ENCODE results near the gene MASP1. TPM values are rescaled to one million over a fixed set of nuclear protein-coding genes. Genes with fewer than 3 reads are reported as not detected.

Gene MASP1
- total and polyA plus RNA-seq, 2 donors (not counting 1 experiment from before 2014, with no cell fraction given): 145 to 328 TPM

DNA sequence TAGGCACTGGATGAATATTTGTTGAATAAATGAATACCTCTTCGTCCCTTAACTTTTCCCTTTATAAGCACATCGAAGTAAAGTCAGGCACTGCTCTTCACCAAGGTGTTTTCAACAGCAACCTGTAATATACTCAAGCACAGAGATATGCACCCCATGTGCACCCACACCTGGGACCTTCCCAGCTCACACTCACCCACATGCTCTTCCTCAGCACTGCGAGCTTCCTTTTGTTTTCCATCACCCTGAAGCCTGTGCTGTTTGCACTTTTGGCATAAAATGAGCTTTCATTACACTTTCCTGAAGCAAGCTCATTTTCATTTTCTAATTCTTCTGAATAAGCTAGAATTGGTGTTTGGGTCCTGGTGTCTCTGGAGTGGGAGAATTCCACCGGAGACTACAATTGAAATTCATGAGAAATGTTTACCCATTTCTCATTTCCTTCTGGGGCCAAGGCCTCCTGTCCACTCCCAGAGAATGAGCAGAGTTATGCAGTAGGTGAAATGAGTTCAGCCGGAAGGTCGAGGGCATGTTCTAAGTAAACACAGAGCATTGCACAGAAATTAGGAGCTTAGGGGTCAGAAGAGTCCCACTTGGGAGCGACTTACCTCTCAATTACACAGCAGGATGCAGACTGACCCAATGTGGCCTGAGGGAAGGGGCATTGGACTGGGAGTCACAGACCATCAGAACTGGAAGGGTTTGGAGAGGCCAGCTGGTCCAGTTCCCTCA lies 15.0 kb downstream of the MASP1 start:
- Histone ChIP-seq H3K36me3 (ENCODE audit: control insufficient read depth, insufficient read depth, low read length) (peaks cover 4% of the 10 kb centered on the region), H3K4me2 (ENCODE audit: extremely low read depth, insufficient read depth, low read length) (no peak overlapping the region), H3K9me3 (ENCODE audit: control insufficient read depth, insufficient read depth, low read depth, low read length) (no peaks in the 10 kb centered on the region), H2AFZ (ENCODE audit: low read length) (no peak overlapping the region), H3K9ac (ENCODE audit: insufficient read depth, low read length) (no peak overlapping the region), H3K27ac (ENCODE audit: insufficient read depth, low read length) (no peak overlapping the region), H4K20me1 (ENCODE audit: control insufficient read depth, extremely low read depth, insufficient read depth, low read length) (no peaks in the 10 kb centered on the region), H3K27me3 (ENCODE audit: control insufficient read depth, insufficient read depth, low read length) (no peaks in the 10 kb centered on the region), H3K4me3 (replicated peaks in 1 of 4; ENCODE audit: control extremely low read depth in 1 of 4, insufficient read depth in 1 of 4, low read depth in 3 of 4, low read length in 4 of 4) (no peak overlapping the region), H3K4me1 (ENCODE audit: control insufficient read depth, extremely low read depth, insufficient read depth, low read length) (peaks cover 11% of the 10 kb centered on the region), H3K79me2 (ENCODE audit: control insufficient read depth, insufficient read depth, low read length) (no peaks in the 10 kb centered on the region)
- DNase-seq (ENCODE audit: low read depth in 2 of 2): no peak
- TF ChIP-seq EZH2 (IDR thresholded peaks at IDR 0.05; ENCODE audit: low read length, missing control alignments): no peak
- TF ChIP-seq, protein P1, sequence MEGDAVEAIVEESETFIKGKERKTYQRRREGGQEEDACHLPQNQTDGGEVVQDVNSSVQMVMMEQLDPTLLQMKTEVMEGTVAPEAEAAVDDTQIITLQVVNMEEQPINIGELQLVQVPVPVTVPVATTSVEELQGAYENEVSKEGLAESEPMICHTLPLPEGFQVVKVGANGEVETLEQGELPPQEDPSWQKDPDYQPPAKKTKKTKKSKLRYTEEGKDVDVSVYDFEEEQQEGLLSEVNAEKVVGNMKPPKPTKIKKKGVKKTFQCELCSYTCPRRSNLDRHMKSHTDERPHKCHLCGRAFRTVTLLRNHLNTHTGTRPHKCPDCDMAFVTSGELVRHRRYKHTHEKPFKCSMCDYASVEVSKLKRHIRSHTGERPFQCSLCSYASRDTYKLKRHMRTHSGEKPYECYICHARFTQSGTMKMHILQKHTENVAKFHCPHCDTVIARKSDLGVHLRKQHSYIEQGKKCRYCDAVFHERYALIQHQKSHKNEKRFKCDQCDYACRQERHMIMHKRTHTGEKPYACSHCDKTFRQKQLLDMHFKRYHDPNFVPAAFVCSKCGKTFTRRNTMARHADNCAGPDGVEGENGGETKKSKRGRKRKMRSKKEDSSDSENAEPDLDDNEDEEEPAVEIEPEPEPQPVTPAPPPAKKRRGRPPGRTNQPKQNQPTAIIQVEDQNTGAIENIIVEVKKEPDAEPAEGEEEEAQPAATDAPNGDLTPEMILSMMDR (conservative IDR thresholded peaks at IDR 0.05 in 1 of 2, IDR thresholded peaks at IDR 0.05 in 1 of 2; ENCODE audit: low read depth in 1 of 2, low read length in 2 of 2): no peak

DNA sequence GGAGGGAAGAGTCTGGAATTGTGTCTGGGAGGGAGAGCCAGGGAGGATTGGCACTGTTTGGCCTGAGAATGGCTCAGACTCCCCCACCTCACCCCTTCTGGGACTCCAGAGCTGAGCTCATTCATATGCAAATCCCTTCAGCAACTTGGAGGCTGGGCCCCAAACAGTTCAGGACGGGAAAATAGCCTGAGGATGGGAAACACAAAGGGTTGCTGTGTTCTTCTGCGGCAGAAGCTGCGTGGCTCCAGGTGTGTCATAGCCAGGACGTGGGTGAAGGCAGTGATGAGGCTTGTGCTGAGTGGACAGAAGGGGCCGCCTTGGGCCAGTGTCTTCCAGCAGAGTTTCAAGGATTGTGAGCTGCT lies 16.6 kb downstream of the MASP1 start:
- no peaks in the 10 kb centered on the region for H3K9me3 ChIP-seq (ENCODE audit: control insufficient read depth, insufficient read depth, low read depth, low read length)
- H3K4me2 ChIP-seq (ENCODE audit: extremely low read depth, insufficient read depth, low read length): no peak overlapping the region
- H3K4me3 ChIP-seq (replicated peaks in 1 of 4; ENCODE audit: control extremely low read depth in 1 of 4, insufficient read depth in 1 of 4, low read depth in 3 of 4, low read length in 4 of 4): no peak overlapping the region
- H3K79me2 ChIP-seq (ENCODE audit: control insufficient read depth, insufficient read depth, low read length): no peaks in the 10 kb centered on the region
- peaks cover 4% of the 10 kb centered on the region for H3K36me3 ChIP-seq (ENCODE audit: control insufficient read depth, insufficient read depth, low read length)
- H3K9ac ChIP-seq (ENCODE audit: insufficient read depth, low read length): no peak overlapping the region
- peaks cover 1% of the 10 kb centered on the region for H3K4me1 ChIP-seq (ENCODE audit: control insufficient read depth, extremely low read depth, insufficient read depth, low read length)
- no peaks in the 10 kb centered on the region for H4K20me1 ChIP-seq (ENCODE audit: control insufficient read depth, extremely low read depth, insufficient read depth, low read length)
- no peak overlapping the region for H3K27ac ChIP-seq (ENCODE audit: insufficient read depth, low read length)
- H3K27me3 ChIP-seq (ENCODE audit: control insufficient read depth, insufficient read depth, low read length): no peaks in the 10 kb centered on the region
- H2AFZ ChIP-seq (ENCODE audit: low read length): no peak overlapping the region
- no peak for DNase-seq (ENCODE audit: low read depth in 2 of 2)
- TF ChIP-seq, protein P1 (conservative IDR thresholded peaks at IDR 0.05 in 1 of 2, IDR thresholded peaks at IDR 0.05 in 1 of 2; ENCODE audit: low read depth in 1 of 2, low read length in 2 of 2): no peak
- no peak for TF ChIP-seq EZH2 (IDR thresholded peaks at IDR 0.05; ENCODE audit: low read length, missing control alignments)

- Histone ChIP-seq H2AFZ (ENCODE audit: low read length) (no peak overlapping the region), H3K36me3 (ENCODE audit: control insufficient read depth, insufficient read depth, low read length) (peaks cover 4% of the 10 kb centered on the region), H3K9ac (ENCODE audit: insufficient read depth, low read length) (no peak overlapping the region), H3K4me2 (ENCODE audit: extremely low read depth, insufficient read depth, low read length) (no peak overlapping the region), H3K9me3 (ENCODE audit: control insufficient read depth, insufficient read depth, low read depth, low read length) (no peaks in the 10 kb centered on the region), H3K4me3 (replicated peaks in 1 of 4; ENCODE audit: control extremely low read depth in 1 of 4, insufficient read depth in 1 of 4, low read depth in 3 of 4, low read length in 4 of 4) (no peak overlapping the region), H4K20me1 (ENCODE audit: control insufficient read depth, extremely low read depth, insufficient read depth, low read length) (no peaks in the 10 kb centered on the region), H3K27ac (ENCODE audit: insufficient read depth, low read length) (no peak overlapping the region), H3K27me3 (ENCODE audit: control insufficient read depth, insufficient read depth, low read length) (no peaks in the 10 kb centered on the region), H3K4me1 (ENCODE audit: control insufficient read depth, extremely low read depth, insufficient read depth, low read length) (no peaks in the 10 kb centered on the region), H3K79me2 (ENCODE audit: control insufficient read depth, insufficient read depth, low read length) (no peaks in the 10 kb centered on the region)
- DNase-seq (ENCODE audit: low read depth in 2 of 2): no peak
- TF ChIP-seq, protein P1 (conservative IDR thresholded peaks at IDR 0.05 in 1 of 2, IDR thresholded peaks at IDR 0.05 in 1 of 2; ENCODE audit: low read depth in 1 of 2, low read length in 2 of 2): no peak
- no peak for TF ChIP-seq EZH2 (IDR thresholded peaks at IDR 0.05; ENCODE audit: low read length, missing control alignments)
Measured at GRCh38 chr3:187274315-187274976, 17.1 kb downstream of the MASP1 start.

Data from fibroblast of lung (primary cell).